Measurements from ENCODE around the gene ATP13A3.

Gene ATP13A3

DNA sequence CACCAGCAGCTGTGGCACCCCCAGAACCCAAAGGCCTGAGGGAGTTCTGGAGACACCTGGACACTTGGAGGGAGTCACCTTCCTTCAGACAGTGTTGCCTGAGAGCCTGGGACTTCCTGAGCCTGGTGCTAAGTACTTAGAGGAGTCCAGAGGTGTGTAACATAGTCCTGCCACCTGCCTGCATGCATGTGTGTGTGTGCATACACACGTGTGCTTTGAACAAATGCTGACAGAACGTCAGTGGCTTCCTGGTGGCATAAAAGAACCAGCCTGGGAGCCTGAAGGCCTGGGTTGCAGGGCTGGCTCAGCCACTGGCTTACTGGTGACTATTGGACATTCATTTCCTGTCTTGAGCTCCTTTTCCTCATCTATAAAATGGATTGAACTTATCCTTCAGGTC, 132.5 kb downstream of the ATP13A3 start:
- POLR2A ChIA-PET, result no interaction called here
- TF ChIP-seq, protein P1, sequence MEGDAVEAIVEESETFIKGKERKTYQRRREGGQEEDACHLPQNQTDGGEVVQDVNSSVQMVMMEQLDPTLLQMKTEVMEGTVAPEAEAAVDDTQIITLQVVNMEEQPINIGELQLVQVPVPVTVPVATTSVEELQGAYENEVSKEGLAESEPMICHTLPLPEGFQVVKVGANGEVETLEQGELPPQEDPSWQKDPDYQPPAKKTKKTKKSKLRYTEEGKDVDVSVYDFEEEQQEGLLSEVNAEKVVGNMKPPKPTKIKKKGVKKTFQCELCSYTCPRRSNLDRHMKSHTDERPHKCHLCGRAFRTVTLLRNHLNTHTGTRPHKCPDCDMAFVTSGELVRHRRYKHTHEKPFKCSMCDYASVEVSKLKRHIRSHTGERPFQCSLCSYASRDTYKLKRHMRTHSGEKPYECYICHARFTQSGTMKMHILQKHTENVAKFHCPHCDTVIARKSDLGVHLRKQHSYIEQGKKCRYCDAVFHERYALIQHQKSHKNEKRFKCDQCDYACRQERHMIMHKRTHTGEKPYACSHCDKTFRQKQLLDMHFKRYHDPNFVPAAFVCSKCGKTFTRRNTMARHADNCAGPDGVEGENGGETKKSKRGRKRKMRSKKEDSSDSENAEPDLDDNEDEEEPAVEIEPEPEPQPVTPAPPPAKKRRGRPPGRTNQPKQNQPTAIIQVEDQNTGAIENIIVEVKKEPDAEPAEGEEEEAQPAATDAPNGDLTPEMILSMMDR (IDR thresholded peaks at IDR 0.05; ENCODE audit: control extremely low read depth, extremely low read depth, low read depth, missing control alignments), result no peak
- CTCF ChIA-PET, result interaction anchor here (2.5 kb wide), 1 partner anchor 10 kb away, joined by 11 read pairs; no protein-coding TSS in a partner anchor
- no peak for DNase-seq (ENCODE audit: extremely low spot score)
